Measurements from ENCODE around the gene CLASP2. TPM values are rescaled to one million over a fixed set of nuclear protein-coding genes. Genes with fewer than 3 reads are reported as not detected.

Gene CLASP2
- total and polyA plus RNA-seq, 2 of the 4 experiments (the other 2 are of a cell fraction): 11.9 to 49.1 TPM

- Histone ChIP-seq H3K27ac (ENCODE audit: insufficient read depth, low read length) (no peak overlapping the region), H3K4me3 (ENCODE audit: insufficient read depth, low read depth, low read length) (no peak overlapping the region), H4K20me1 (ENCODE audit: insufficient read depth, low read length) (no peaks in the 10 kb centered on the region), H3K23ac (ENCODE audit: low read depth, low read length) (no peak overlapping the region), H2AK9ac (replicated peaks; ENCODE audit: low read depth, low read length, poor library complexity) (no peak overlapping the region), H4K91ac (ENCODE audit: insufficient read depth, low read depth, low read length) (no peak overlapping the region), H2AK5ac (ENCODE audit: low read depth, low read length) (no peak overlapping the region), H3K79me1 (ENCODE audit: low read depth in 1 of 2, low read length in 2 of 2) (no peaks in the 10 kb centered on the region), H3K4me1 (ENCODE audit: control insufficient read depth, insufficient read depth, low read length) (no peaks in the 10 kb centered on the region), H2BK120ac (ENCODE audit: low read depth, low read length) (no peak overlapping the region), H3K9ac (ENCODE audit: low read depth, low read length) (no peak overlapping the region), H3K4ac (ENCODE audit: low read depth, low read length) (no peak overlapping the region), H3K18ac (ENCODE audit: low read depth, low read length) (no peak overlapping the region), H3K36me3 (ENCODE audit: control insufficient read depth, insufficient read depth, low read length) (no peaks in the 10 kb centered on the region), H2BK15ac (ENCODE audit: low read depth, low read length) (no peak overlapping the region), H3K9me1 (ENCODE audit: insufficient read depth, low read length) (no peaks in the 10 kb centered on the region), H3K14ac (replicated peaks; ENCODE audit: low read depth, low read length) (no peak overlapping the region), H4K8ac (ENCODE audit: low read depth in 2 of 2, low read length in 2 of 2) (no peak overlapping the region), H3K9me3 (ENCODE audit: control insufficient read depth, insufficient read depth, low read length) (peaks cover 4% of the 10 kb centered on the region; the same call in 1 of the 2 replicates), H3K4me2 (ENCODE audit: low read depth, low read length) (no peak overlapping the region), H2BK5ac (ENCODE audit: low read depth, low read length, poor library complexity, severe bottlenecking) (no peak overlapping the region), H3K56ac (ENCODE audit: extremely low read depth, insufficient read depth, low read length) (no peak overlapping the region), H3K27me3 (ENCODE audit: control insufficient read depth, insufficient read depth, low read length) (peaks cover 3% of the 10 kb centered on the region; the same call in 1 of the 2 replicates), H4K5ac (ENCODE audit: low read depth, low read length) (no peak overlapping the region), H2BK20ac (ENCODE audit: low read depth, low read length) (no peak overlapping the region), H2AFZ (replicated peaks; ENCODE audit: low read length, poor library complexity) (no peak overlapping the region)
- ATAC-seq (ENCODE audit: low read depth): no peak
- ChIA-PET CTCF (interaction anchor here (1.6 kb wide), 1 partner anchor 29 kb away, joined by 3 read pairs; no protein-coding TSS in a partner anchor), POLR2A (ENCODE audit: unreplicated experiment) (no interaction called here)
- TF ChIP-seq BHLHE40 (IDR thresholded peaks at IDR 0.05; ENCODE audit: low read depth, low read length) (no peak), MAFK (IDR thresholded peaks at IDR 0.05; ENCODE audit: low read depth, low read length) (no peak), NFE2L2 (IDR thresholded peaks at IDR 0.05; ENCODE audit: low read depth, low read length) (no peak), MXI1 (IDR thresholded peaks at IDR 0.05; ENCODE audit: borderline replicate concordance, low read depth, low read length) (no peak), CEBPB (IDR thresholded peaks at IDR 0.05; ENCODE audit: low read depth, low read length) (no peak), FOS (IDR thresholded peaks at IDR 0.05; ENCODE audit: low read depth, low read length) (no peak), CTCF (conservative IDR thresholded peaks at IDR 0.05; ENCODE audit: low read depth, low read length) (no peak), RCOR1 (IDR thresholded peaks at IDR 0.05; ENCODE audit: insufficient replicate concordance, low read length) (no peak), RFX5 (IDR thresholded peaks at IDR 0.05; ENCODE audit: low read depth, low read length) (no peak), RAD21 (IDR thresholded peaks at IDR 0.05; ENCODE audit: low read length) (no peak), USF2 (IDR thresholded peaks at IDR 0.05; ENCODE audit: low read depth, low read length) (no peak), POLR2A (IDR thresholded peaks at IDR 0.05; ENCODE audit: low read depth, low read length) (no peak)
- WGBS, 2 experiments (ENCODE audit: extremely low coverage in 2 of 2, insufficient read length in 1 of 2): no CpG with 5 or more reads among the region's 2 CpGs
- no peak for DNase-seq
- intact Hi-C loops (cut with micrococcal nuclease) (no loop called here), dilution Hi-C loops (cut with HindIII; ENCODE audit: low sequenced_read_pairs, unreplicated experiment) (no loop called here), in situ Hi-C loops (cut with MboI; ENCODE audit: low sequenced_read_pairs) (no loop called here)
- BruUV-seq (replicated peaks): no TSS peak
Observed at GRCh38 chr3:33758864-33759263, 40.8 kb upstream of the CLASP2 start.

Measured in IMR-90 (cell line).